H1 (cell line): ENCODE results near the gene CAMTA1. TPM values are rescaled to one million over a fixed set of nuclear protein-coding genes. Genes with fewer than 3 reads are reported as not detected.

ENCODE experiments used
- CTCF ChIA-PET: fragments of 300-600 bp; sonication (Branson Sonifier 250); formaldehyde crosslinking; loops from one replicate; lab custom pipeline; 2021; ENCODE audit not compliant: partially characterized antibody; lab: Charles Lee
- POLR2A ChIA-PET: fragments of 300-600 bp; sonication (Branson Sonifier 250); formaldehyde crosslinking; loops from one replicate; lab custom pipeline; 2021; ENCODE audit warnings: inconsistent platforms; ENCODE audit not compliant: partially characterized antibody; lab: Charles Lee
- DNase-seq, 2 experiments: peaks; one replicate each; pipeline versions ENCODE4 v3.0.0 to v3.0.0-alpha.2; 2010 to 2022; ENCODE audit warnings: low spot score in 2 of 2, low read depth in 1 of 2, mixed read lengths in 1 of 2
- FAIRE-seq: peaks from 2 replicates; lab custom pipeline; 2011; peaks lifted over from hg19 to GRCh38; lab: Jason Lieb, UNC
- H2AFZ ChIP-seq: 2 replicates; pipeline ENCODE4 v1.8.1; 2012; ENCODE audit warnings: low read length, inconsistent platforms
- H2AK5ac ChIP-seq: 2 replicates; pipeline ENCODE4 v1.6.1; 2013; ENCODE audit warnings: low read depth, low read length
- H2BK120ac ChIP-seq: replicated peaks from 2 replicates; pipeline ENCODE3; 2013; ENCODE audit warnings: low read depth, low read length, inconsistent platforms
- H2BK12ac ChIP-seq: 2 replicates; pipeline ENCODE4 v1.6.1; 2013; ENCODE audit warnings: low read depth, low read length
- H2BK15ac ChIP-seq: 2 replicates; pipeline ENCODE4 v1.6.1; 2013; ENCODE audit warnings: low read length
- H2BK20ac ChIP-seq: 2 replicates; pipeline ENCODE4 v1.6.1; 2013; ENCODE audit warnings: low read length
- H2BK5ac ChIP-seq: 2 replicates; pipeline ENCODE4 v1.6.1; 2013; ENCODE audit warnings: low read depth, low read length
- H3K14ac ChIP-seq: 2 replicates; pipeline ENCODE4 v1.6.1; 2013; ENCODE audit warnings: inconsistent platforms; ENCODE audit not compliant: insufficient read length
- H3K18ac ChIP-seq: 2 replicates; pipeline ENCODE4 v1.6.1; 2013; ENCODE audit warnings: low read length; ENCODE audit errors: extremely low read depth
- H3K23ac ChIP-seq: 2 replicates; pipeline ENCODE4 v1.6.1; 2013; ENCODE audit warnings: inconsistent platforms; ENCODE audit not compliant: insufficient read length
- H3K23me2 ChIP-seq: 2 replicates; pipeline ENCODE4 v1.6.1; 2013; ENCODE audit warnings: low read depth, low read length
- H3K27ac ChIP-seq: 2 replicates; pipeline ENCODE4 v1.6.1; 2011; ENCODE audit warnings: low read depth, low read length, inconsistent platforms
- H3K27me3 ChIP-seq, 4 experiments: replicated peaks in 1 of 4; 1 replicate in 1 of 4; 2 replicates in 3 of 4; pipeline versions ENCODE4 v1.6.1 to v1.8.1; 2011 to 2013; ENCODE audit warnings: low read length in 3 of 4, mild to moderate bottlenecking in 3 of 4, inconsistent platforms in 2 of 4, mixed read lengths in 2 of 4, moderate library complexity in 1 of 4; ENCODE audit not compliant: control insufficient read depth in 3 of 4, insufficient read depth in 3 of 4; ENCODE audit errors: extremely low read depth in 1 of 4
- H3K36me3 ChIP-seq, 4 experiments: 2 replicates each; pipeline versions ENCODE4 v1.6.1 to v1.8.1; 2011 to 2013; ENCODE audit warnings: mild to moderate bottlenecking in 4 of 4, low read length in 3 of 4, moderate library complexity in 2 of 4, control low read depth in 1 of 4, inconsistent platforms in 1 of 4; ENCODE audit not compliant: insufficient read depth in 4 of 4, control insufficient read depth in 2 of 4
- H3K4ac ChIP-seq: replicated peaks from 2 replicates; pipeline ENCODE3; 2013; ENCODE audit warnings: low read length, low read depth, mixed read lengths, inconsistent platforms; ENCODE audit not compliant: insufficient read length
- H3K4me1 ChIP-seq, 4 experiments: replicated peaks in 1 of 4; 1 replicate in 1 of 4; 2 replicates in 3 of 4; pipeline versions ENCODE4 v1.6.1 to v1.8.1; 2011 to 2013; ENCODE audit warnings: low read length in 3 of 4, inconsistent platforms in 2 of 4, mixed read lengths in 1 of 4; ENCODE audit not compliant: insufficient read depth in 4 of 4, control insufficient read depth in 3 of 4
- H3K4me2 ChIP-seq, 2 experiments: 2 replicates each; pipeline versions ENCODE4 v1.6.1 to v1.8.1; 2011 to 2013; ENCODE audit warnings: low read depth in 2 of 2, low read length in 2 of 2, control low read depth in 1 of 2, inconsistent platforms in 1 of 2, mild to moderate bottlenecking in 1 of 2; ENCODE audit not compliant: insufficient read depth in 1 of 2
- H3K4me3 ChIP-seq, 4 experiments: fragments of 200-600, 300-600 bp in 1 of 4; sonication (generic), shearing (Covaris generic), sonication (Bioruptor Twin) in 1 of 4; 2 replicates each; pipeline versions ENCODE4 v1.5.1 to v1.8.1; 2011 to 2016; ENCODE audit warnings: low read length in 4 of 4, low read depth in 3 of 4, control low read depth in 2 of 4, inconsistent platforms in 2 of 4, mild to moderate bottlenecking in 2 of 4, mixed read lengths in 1 of 4, moderate library complexity in 1 of 4; ENCODE audit not compliant: insufficient read depth in 2 of 4; ENCODE audit errors: extremely low read depth in 1 of 4
- H3K56ac ChIP-seq: replicated peaks from 2 replicates; pipeline ENCODE3; 2013; ENCODE audit warnings: low read depth, mild to moderate bottlenecking, mixed read lengths, low read length, inconsistent platforms; ENCODE audit not compliant: insufficient read length
- H3K79me1 ChIP-seq: 2 replicates; pipeline ENCODE4 v1.6.1; 2013; ENCODE audit warnings: low read depth, low read length, control low read depth
- H3K79me2 ChIP-seq, 2 experiments: 2 replicates each; pipeline versions ENCODE4 v1.6.1 to v1.8.1; 2012 to 2013; ENCODE audit warnings: low read length in 2 of 2, mild to moderate bottlenecking in 2 of 2, inconsistent platforms in 1 of 2; ENCODE audit not compliant: insufficient read depth in 2 of 2, control insufficient read depth in 1 of 2
- H3K9ac ChIP-seq, 4 experiments: replicated peaks in 1 of 4; 1 replicate in 1 of 4; 2 replicates in 3 of 4; pipeline versions ENCODE4 v1.6.1 to v1.8.1; 2011 to 2013; ENCODE audit warnings: low read depth in 3 of 4, low read length in 3 of 4, control low read depth in 2 of 4, mild to moderate bottlenecking in 2 of 4, moderate library complexity in 2 of 4, inconsistent platforms in 1 of 4; ENCODE audit errors: extremely low read depth in 1 of 4
- H3K9me3 ChIP-seq, 2 experiments: 2 replicates each; pipeline versions ENCODE4 v1.6.1 to v1.8.1; 2012 to 2013; ENCODE audit warnings: mild to moderate bottlenecking in 2 of 2, moderate library complexity in 2 of 2, control low read depth in 1 of 2, inconsistent platforms in 1 of 2, low read depth in 1 of 2, low read length in 1 of 2, mixed read lengths in 1 of 2; ENCODE audit not compliant: insufficient read depth in 2 of 2
- H4K20me1 ChIP-seq, 2 experiments: replicated peaks in 1 of 2; 2 replicates each; pipeline versions ENCODE3 to v1.8.1; 2011 to 2013; ENCODE audit warnings: inconsistent platforms in 2 of 2, low read length in 2 of 2, mild to moderate bottlenecking in 1 of 2; ENCODE audit not compliant: insufficient read depth in 2 of 2, control insufficient read depth in 1 of 2
- H4K5ac ChIP-seq: 2 replicates; pipeline ENCODE4 v1.6.1; 2013; ENCODE audit warnings: low read length, low read depth, mixed read lengths, inconsistent platforms; ENCODE audit not compliant: insufficient read length
- H4K8ac ChIP-seq: 2 replicates; pipeline ENCODE4 v1.8.0; 2013; ENCODE audit warnings: mild to moderate bottlenecking, moderate library complexity, low read length, inconsistent platforms; ENCODE audit not compliant: insufficient read depth; ENCODE audit errors: extremely low read depth
- H4K91ac ChIP-seq: replicated peaks from 2 replicates; pipeline ENCODE3; 2013; ENCODE audit warnings: low read length, mixed read lengths, inconsistent platforms; ENCODE audit not compliant: insufficient read length
- BRCA1 ChIP-seq: IDR thresholded peaks from 2 replicates; pipeline ENCODE4 v1.6.1; 2012; ENCODE audit warnings: low read depth, low read length, improper control_type of control experiment
- CEBPB ChIP-seq: IDR thresholded peaks from 2 replicates; pipeline ENCODE4 v1.6.1; 2012; ENCODE audit warnings: low read depth, low read length
- E2F6 ChIP-seq: IDR thresholded peaks from 2 replicates; pipeline ENCODE4 v1.6.1; 2012; ENCODE audit warnings: inconsistent platforms
- EGR1 ChIP-seq: IDR thresholded peaks from 2 replicates; pipeline ENCODE4 v1.6.1; 2011; ENCODE audit warnings: low read depth, low read length, borderline replicate concordance
- FOSL1 ChIP-seq: IDR thresholded peaks from 2 replicates; pipeline ENCODE4 v1.6.1; 2011; ENCODE audit warnings: mild to moderate bottlenecking, low read depth, low read length, moderate library complexity; ENCODE audit not compliant: insufficient read depth
- NANOG ChIP-seq: IDR thresholded peaks from 2 replicates; pipeline ENCODE4 v1.6.1; 2011; ENCODE audit warnings: low read length, low read depth, mild to moderate bottlenecking, inconsistent platforms; ENCODE audit not compliant: insufficient read depth, poor library complexity, severe bottlenecking
- PHF8 ChIP-seq: fragments of 200-600 bp; sonication (generic); conservative IDR thresholded peaks from 2 replicates; pipeline ENCODE4 v1.7.1; 2012; ENCODE audit warnings: low read depth, mild to moderate bottlenecking, inconsistent platforms, low read length, moderate library complexity
- POU5F1 ChIP-seq: IDR thresholded peaks from 2 replicates; pipeline ENCODE4 v1.6.1; 2011; ENCODE audit warnings: low read depth, mild to moderate bottlenecking, low read length, moderate library complexity
- RFX5 ChIP-seq: IDR thresholded peaks from 2 replicates; pipeline ENCODE4 v1.6.1; 2011; ENCODE audit warnings: low read depth, low read length, improper control_type of control experiment, borderline replicate concordance
- SIRT6 ChIP-seq: IDR thresholded peaks from one replicate; pipeline ENCODE4 v1.7.1; 2012; ENCODE audit warnings: low read length, inconsistent platforms
- SRF ChIP-seq: IDR thresholded peaks from 2 replicates; pipeline ENCODE4 v1.6.1; 2011; ENCODE audit warnings: mild to moderate bottlenecking, low read depth, low read length, moderate library complexity
- TAF1 ChIP-seq: IDR thresholded peaks from 2 replicates; pipeline ENCODE4 v1.6.1; 2011; ENCODE audit warnings: mild to moderate bottlenecking, low read depth, low read length
- TEAD4 ChIP-seq: IDR thresholded peaks from 2 replicates; pipeline ENCODE4 v1.6.1; 2012; ENCODE audit warnings: low read depth, low read length, inconsistent platforms, mixed read lengths
- WGBS, 2 experiments: shearing (Covaris generic) in 1 of 2; methylation state at CpG; one replicate each; pipeline versions ENCODE4 v1.1.6 to v1.1.7; 2013 to 2015; ENCODE audit warnings: low lambda C conversion rate in 2 of 2, mixed read lengths in 2 of 2, inconsistent platforms in 1 of 2, low coverage in 1 of 2, missing lambda C conversion rate in 1 of 2; ENCODE audit not compliant: insufficient replicate concordance in 2 of 2, insufficient coverage in 1 of 2, insufficient read length in 1 of 2; ENCODE audit errors: extremely low coverage in 1 of 2, missing lambda C conversion rate in 1 of 2; 5-methylcytosine and 5-hydroxymethylcytosine counted together
- polyA plus RNA-seq, 7 experiments: library from polyadenylated mRNA; depleted of rRNA in 3 of 7; stranded (reverse) in 5 of 7; unstranded in 2 of 7; fragments of >200 nt in 5 of 7; fragments of 200-250 nt in 2 of 7; gene quantifications; 1 replicate in 5 of 7; 2 replicates in 1 of 7; 4 replicates in 1 of 7; pipeline versions ENCODE4 v1.2.1 to v1.2.3, GENCODE V29; 2011 to 2013; ENCODE audit warnings: missing spikeins in 2 of 7, mixed read lengths in 2 of 7
- total RNA-seq: library from RNA; stranded (reverse); fragmentation: NEBNext Ultra II Directional; extraction: Animal tissue kit (Norgen Biotek cat#: 25700); gene quantifications from 2 replicates; pipeline ENCODE4 v1.2.1, GENCODE V29; 2021

The CAMTA1 gene
- total and polyA plus RNA-seq, 2 of the 8 experiments (the other 6 are each of a cell fraction or from before 2014, with no cell fraction given): 65.0 to 119 TPM

- H3K36me3 ChIP-seq: no peaks in the 10 kb centered on the region
- H3K9me3 ChIP-seq: no peaks in the 10 kb centered on the region
- no peak overlapping the region for H3K14ac ChIP-seq
- H4K8ac ChIP-seq: no peak overlapping the region
- no peak overlapping the region for H3K56ac ChIP-seq
- H4K5ac ChIP-seq: no peak overlapping the region
- H2BK15ac ChIP-seq: no peak overlapping the region
- no peaks in the 10 kb centered on the region; a peak in 2 of 7 replicates for H3K4me1 ChIP-seq
- H2BK5ac ChIP-seq: no peak overlapping the region
- no peak overlapping the region for H2BK12ac ChIP-seq
- no peak overlapping the region for H2AFZ ChIP-seq
- no peaks in the 10 kb centered on the region for H3K23me2 ChIP-seq
- H3K18ac ChIP-seq: no peak overlapping the region
- no peak for FAIRE-seq
- H4K20me1 ChIP-seq: no peaks in the 10 kb centered on the region
- H3K4me3 ChIP-seq: no peak overlapping the region
- no peak overlapping the region for H3K23ac ChIP-seq
- H2AK5ac ChIP-seq: no peak overlapping the region
- ChIA-PET CTCF (no interaction called here), POLR2A (no interaction called here)
- no peaks in the 10 kb centered on the region for H3K79me1 ChIP-seq
- H2BK20ac ChIP-seq: no peak overlapping the region
- no peak overlapping the region for H4K91ac ChIP-seq
- WGBS, 2 experiments: 92% methylated on average over 6 of the region's 6 CpGs; no CpG with 5 or more reads in 1 of the 2 experiments
- no peak for DNase-seq
- H3K79me2 ChIP-seq: no peaks in the 10 kb centered on the region
- no peaks in the 10 kb centered on the region; a peak in 1 of 7 replicates for H3K27me3 ChIP-seq
- H3K4ac ChIP-seq: no peak overlapping the region
- no peak overlapping the region for H3K9ac ChIP-seq
- no peak for TF ChIP-seq PHF8
- no peak for TF ChIP-seq CEBPB
- no peak for TF ChIP-seq E2F6
- no peak for TF ChIP-seq FOSL1
- no peak for TF ChIP-seq BRCA1
- TF ChIP-seq TAF1: no peak
- no peak for TF ChIP-seq SIRT6
- TF ChIP-seq TEAD4: no peak
- TF ChIP-seq SRF: no peak
- no peak for TF ChIP-seq POU5F1
- no peak for TF ChIP-seq RFX5
- no peak for TF ChIP-seq NANOG
- TF ChIP-seq EGR1: no peak
- H3K27ac ChIP-seq: no peak overlapping the region
- H3K4me2 ChIP-seq: no peak overlapping the region
- H2BK120ac ChIP-seq: no peak overlapping the region
Measured at GRCh38 chr1:7233237-7233540, 447.9 kb downstream of the CAMTA1 start.
